K562 (cell line): ENCODE measurements around the gene NAP1L1.

Source experiments
- EP300 ChIP-seq: IDR thresholded peaks from 2 replicates; pipeline ENCODE4 v1.6.1; 2012; ENCODE audit warnings: low read length, improper control_type of control experiment
- JUND ChIP-seq, 2 experiments: IDR thresholded peaks; 2 replicates in 1 of 2; 3 replicates in 1 of 2; pipeline ENCODE4 v1.6.1; 2011; ENCODE audit warnings: borderline replicate concordance in 2 of 2, low read depth in 2 of 2, low read length in 2 of 2, improper control_type of control experiment in 1 of 2, missing biosample characterization in 1 of 2, missing genetic modification characterization in 1 of 2, missing genetic modification reagents in 1 of 2
- USF1 ChIP-seq: sonication (generic); formaldehyde crosslinking; IDR thresholded peaks from 2 replicates; pipeline ENCODE4 v1.9.0; 2022; ENCODE audit warnings: mild to moderate bottlenecking, missing genetic modification reagents
- ZBTB11 ChIP-seq, 3 experiments: fragments of 200-800 bp in 1 of 3; fragments of 250-450 bp in 1 of 3; fragments of 450-650 bp in 1 of 3; sonication (Bioruptor Pico) in 1 of 3; sonication (Bioruptor generic) in 1 of 3; formaldehyde crosslinking in 1 of 3; IDR thresholded peaks; 2 replicates each; pipeline versions ENCODE4 v1.6.1 to v1.8.0; 2016 to 2022; ENCODE audit warnings: mild to moderate bottlenecking in 2 of 3, missing genetic modification characterization in 2 of 3, missing compliant biosample characterization in 1 of 3, moderate library complexity in 1 of 3

- no peak for TF ChIP-seq JUND (IDR thresholded peaks at IDR 0.05; ENCODE audit: borderline replicate concordance, low read depth, low read length)
- TF ChIP-seq JUND (tag; IDR thresholded peaks at IDR 0.05; ENCODE audit: borderline replicate concordance, low read depth, low read length), result no peak
- TF ChIP-seq USF1, result no peak
- no peak for TF ChIP-seq ZBTB11 (CRISPR knock-in tag; IDR thresholded peaks at IDR 0.05)
- TF ChIP-seq EP300, result no peak
Measured at GRCh38 chr12:76012644-76013043, 71.8 kb downstream of the NAP1L1 start.
